Mammary epithelial cell (primary cell): ENCODE data around the gene TM9SF4.

Source experiments
- EZH2 ChIP-seq: IDR thresholded peaks from 2 replicates; pipeline ENCODE4 v1.6.1; 2012; ENCODE audit warnings: low read length, inconsistent platforms, borderline replicate concordance
- TF ChIP-seq, protein P1 (sequence below), 2 donors: IDR thresholded peaks in 1 of 2; conservative IDR thresholded peaks in 1 of 2; 2 replicates each; pipeline ENCODE4 v1.5.1; 2011 to 2012; ENCODE audit warnings: inconsistent platforms in 2 of 2, low read length in 2 of 2, mild to moderate bottlenecking in 2 of 2, control low read depth in 1 of 2, low read depth in 1 of 2; ENCODE audit not compliant: insufficient read depth in 1 of 2; ENCODE audit errors: extremely low read depth in 1 of 2

DNA sequence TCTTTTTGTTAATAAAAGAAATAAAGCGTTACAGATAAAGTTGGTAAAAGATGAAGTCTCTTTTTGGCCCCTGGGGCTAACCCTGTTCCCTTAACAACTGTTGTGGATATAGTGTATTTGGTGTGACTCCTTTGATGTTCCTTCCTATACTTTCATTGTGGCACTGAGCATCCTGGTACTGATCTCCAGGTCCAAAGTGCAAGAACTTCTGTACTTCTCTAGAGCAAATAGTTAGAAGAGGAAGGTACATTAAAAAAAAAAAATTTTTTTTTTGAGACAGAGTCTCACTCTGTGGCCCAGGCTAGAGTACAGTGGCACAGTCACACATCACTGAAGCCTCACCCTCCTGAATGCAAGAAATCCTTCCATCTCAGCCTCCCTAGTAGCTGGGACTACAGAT, 104.4 kb downstream of the TM9SF4 start:
- TF ChIP-seq EZH2 = no peak
- TF ChIP-seq, protein P1, sequence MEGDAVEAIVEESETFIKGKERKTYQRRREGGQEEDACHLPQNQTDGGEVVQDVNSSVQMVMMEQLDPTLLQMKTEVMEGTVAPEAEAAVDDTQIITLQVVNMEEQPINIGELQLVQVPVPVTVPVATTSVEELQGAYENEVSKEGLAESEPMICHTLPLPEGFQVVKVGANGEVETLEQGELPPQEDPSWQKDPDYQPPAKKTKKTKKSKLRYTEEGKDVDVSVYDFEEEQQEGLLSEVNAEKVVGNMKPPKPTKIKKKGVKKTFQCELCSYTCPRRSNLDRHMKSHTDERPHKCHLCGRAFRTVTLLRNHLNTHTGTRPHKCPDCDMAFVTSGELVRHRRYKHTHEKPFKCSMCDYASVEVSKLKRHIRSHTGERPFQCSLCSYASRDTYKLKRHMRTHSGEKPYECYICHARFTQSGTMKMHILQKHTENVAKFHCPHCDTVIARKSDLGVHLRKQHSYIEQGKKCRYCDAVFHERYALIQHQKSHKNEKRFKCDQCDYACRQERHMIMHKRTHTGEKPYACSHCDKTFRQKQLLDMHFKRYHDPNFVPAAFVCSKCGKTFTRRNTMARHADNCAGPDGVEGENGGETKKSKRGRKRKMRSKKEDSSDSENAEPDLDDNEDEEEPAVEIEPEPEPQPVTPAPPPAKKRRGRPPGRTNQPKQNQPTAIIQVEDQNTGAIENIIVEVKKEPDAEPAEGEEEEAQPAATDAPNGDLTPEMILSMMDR (conservative IDR thresholded peaks at IDR 0.05 in 1 of 2, IDR thresholded peaks at IDR 0.05 in 1 of 2; ENCODE audit: extremely low read depth in 1 of 2, insufficient read depth in 1 of 2, low read depth in 1 of 2, low read length in 2 of 2) = no peak
